Right hindlimb (tissue), 1 donor: ENCODE data around the gene NEK4.

Experiments
- DNase-seq: peaks from one replicate; pipeline ENCODE4 v3.0.0-alpha.2; 2018

The NEK4 gene

GRCh38 chr3:52770496-52771333 lies at the start of gene NEK4:
Gene NEK4, minus strand, starts transcription at chr3:52770940. Its CDS starts 194 bp downstream, at chr3:52770746.
- DNase-seq = peak; percentile 95

GRCh38 chr3:52819936-52820335 lies 49.2 kb upstream of the NEK4 start:
- DNase-seq = no peak

- no peak for DNase-seq
Measured at GRCh38 chr3:52817860-52818259, 47.1 kb upstream of the NEK4 start.

- no peak for DNase-seq
Measured at GRCh38 chr3:52817221-52817620, 46.5 kb upstream of the NEK4 start.

GRCh38 chr3:52816654-52817053 lies 45.9 kb upstream of the NEK4 start:
- DNase-seq = no peak

GRCh38 chr3:52816199-52816598 lies 45.5 kb upstream of the NEK4 start:
- no peak for DNase-seq

- no peak for DNase-seq
Measured at GRCh38 chr3:52813810-52814209, 43.1 kb upstream of the NEK4 start.

- no peak for DNase-seq
Measured at GRCh38 chr3:52811452-52812011, 40.8 kb upstream of the NEK4 start.

- DNase-seq = no peak
Measured at GRCh38 chr3:52810923-52811322, 40.2 kb upstream of the NEK4 start.

- no peak for DNase-seq
Measured at GRCh38 chr3:52809662-52810377, 39.1 kb upstream of the NEK4 start.

GRCh38 chr3:52809149-52809548 lies 38.4 kb upstream of the NEK4 start:
- no peak for DNase-seq

- DNase-seq = no peak
Measured at GRCh38 chr3:52805270-52806039, 34.7 kb upstream of the NEK4 start.

GRCh38 chr3:52801839-52802238 lies 31.1 kb upstream of the NEK4 start:
- no peak for DNase-seq

GRCh38 chr3:52800079-52800478 lies 29.3 kb upstream of the NEK4 start:
- DNase-seq = no peak

GRCh38 chr3:52798978-52799476 lies 28.3 kb upstream of the NEK4 start:
- DNase-seq = no peak

- DNase-seq = no peak
Measured at GRCh38 chr3:52798376-52798977, 27.7 kb upstream of the NEK4 start.

- no peak for DNase-seq
Measured at GRCh38 chr3:52796411-52796810, 25.7 kb upstream of the NEK4 start.

- DNase-seq = no peak
Measured at GRCh38 chr3:52795298-52795900, 24.7 kb upstream of the NEK4 start.

- no peak for DNase-seq
Measured at GRCh38 chr3:52794612-52795099, 23.9 kb upstream of the NEK4 start, which contains the start of gene ITIH3. Gene ITIH3, plus strand, starts transcription at chr3:52794796. Its CDS starts 8 bp downstream, at chr3:52794804.

- DNase-seq = no peak
Measured at GRCh38 chr3:52793702-52794611, 23.2 kb upstream of the NEK4 start.
